HG03159 (cell line): ENCODE measurements around the gene BHLHE23.

ENCODE experiments used
- ATAC-seq: cut with Tn5 transposase; IDR thresholded peaks from one replicate; pipeline ENCODE4 v1.9.1; 2021; ENCODE audit warnings: mild to moderate bottlenecking, moderate library complexity; ENCODE audit not compliant: unreplicated experiment

Gene BHLHE23

GRCh38 chr20:62975812-62976508 is 30.8 kb downstream of the BHLHE23 start:
- no peak for ATAC-seq

- no peak for ATAC-seq
Measured at GRCh38 chr20:62975251-62975760, 31.5 kb downstream of the BHLHE23 start.

- no peak for ATAC-seq
Measured at GRCh38 chr20:62972845-62973745, 33.7 kb downstream of the BHLHE23 start.

GRCh38 chr20:62971950-62972844 is 34.6 kb downstream of the BHLHE23 start:
- ATAC-seq: no peak

GRCh38 chr20:62971211-62971949 is 35.4 kb downstream of the BHLHE23 start:
- no peak for ATAC-seq

- ATAC-seq: no peak
Measured at GRCh38 chr20:62970307-62971210, 36.2 kb downstream of the BHLHE23 start.

GRCh38 chr20:62969939-62970306 is 36.8 kb downstream of the BHLHE23 start:
- no peak for ATAC-seq

GRCh38 chr20:62969179-62969760 is 37.5 kb downstream of the BHLHE23 start:
- no peak for ATAC-seq

GRCh38 chr20:62968378-62969178 is 38.2 kb downstream of the BHLHE23 start:
- ATAC-seq: no peak

- ATAC-seq: no peak
Measured at GRCh38 chr20:62967628-62968351, 39.0 kb downstream of the BHLHE23 start.

GRCh38 chr20:62967149-62967501 is 39.6 kb downstream of the BHLHE23 start:
- ATAC-seq: no peak

GRCh38 chr20:62966212-62967148 is 40.3 kb downstream of the BHLHE23 start:
- ATAC-seq: no peak

- no peak for ATAC-seq
Measured at GRCh38 chr20:62965363-62965771, 41.4 kb downstream of the BHLHE23 start.

- ATAC-seq: no peak
Measured at GRCh38 chr20:62964700-62965099, 42.1 kb downstream of the BHLHE23 start.

GRCh38 chr20:62963614-62964397 is 43.0 kb downstream of the BHLHE23 start:
- no peak for ATAC-seq
